Measurements from ENCODE around the gene CABP5.
"Not testable (repeated sequence)": the region's sequence is repeated elsewhere in the genome, so short reads cannot be mapped to it uniquely, and the experiment has no call there.

The CABP5 gene

GRCh38 chr19:48043675-48044258, at the start of gene CABP5:
CABP5 (minus strand) TSS chr19:48044079; CDS start chr19:48043922, 157 bp downstream.
- DNase-seq: no peak

GRCh38 chr19:48091111-48091718, 47.3 kb upstream of the CABP5 start:
- not testable (repeated sequence) for DNase-seq

- DNase-seq: no peak
Measured at GRCh38 chr19:48090281-48090802, 46.5 kb upstream of the CABP5 start.

DNA sequence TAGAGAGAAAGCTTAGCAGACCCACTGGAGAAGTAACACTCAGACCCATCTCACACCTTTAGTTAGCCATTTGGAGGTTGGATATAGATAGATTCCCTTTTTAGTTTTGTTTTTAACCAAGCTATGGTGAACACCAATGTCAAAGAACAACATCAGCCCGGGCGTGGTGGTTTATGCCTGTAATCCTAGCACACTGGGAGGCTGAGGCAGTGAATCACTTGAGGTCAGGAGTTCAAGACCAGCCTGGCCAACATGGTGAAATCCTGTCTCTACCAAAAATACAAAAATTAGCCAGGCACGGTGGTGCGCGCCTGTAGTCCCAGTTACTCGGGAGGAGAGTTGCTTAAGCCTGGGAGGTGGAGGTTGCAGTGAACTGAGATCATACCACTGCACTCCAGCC, 45.1 kb upstream of the CABP5 start:
- not testable (repeated sequence) for DNase-seq

- peak; percentile 15 for DNase-seq
Measured at GRCh38 chr19:48085904-48086864, 42.3 kb upstream of the CABP5 start.

GRCh38 chr19:48085076-48085475, 41.2 kb upstream of the CABP5 start:
- no peak for DNase-seq

DNA sequence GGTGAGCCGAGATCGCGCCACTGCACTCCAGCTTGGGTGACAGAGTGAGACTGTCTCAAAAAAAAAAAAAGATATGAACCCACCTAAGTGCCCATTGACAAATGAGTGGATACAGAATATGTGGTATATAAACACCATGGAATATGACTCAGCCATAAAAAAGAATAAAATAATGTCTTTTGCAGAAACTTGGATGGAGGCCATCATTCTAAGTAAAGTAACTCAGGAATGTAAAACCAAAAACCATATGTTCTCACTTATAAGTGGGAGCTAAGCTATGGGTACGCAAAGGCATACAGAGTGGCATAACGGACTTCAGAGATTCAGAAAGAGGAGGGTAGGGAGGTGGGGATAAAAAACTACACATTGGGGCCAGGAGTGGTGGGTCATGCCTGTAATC, 37.2 kb upstream of the CABP5 start:
- no peak for DNase-seq

- DNase-seq: not testable (repeated sequence)
Measured at GRCh38 chr19:48070177-48070769, 26.4 kb upstream of the CABP5 start.

DNA sequence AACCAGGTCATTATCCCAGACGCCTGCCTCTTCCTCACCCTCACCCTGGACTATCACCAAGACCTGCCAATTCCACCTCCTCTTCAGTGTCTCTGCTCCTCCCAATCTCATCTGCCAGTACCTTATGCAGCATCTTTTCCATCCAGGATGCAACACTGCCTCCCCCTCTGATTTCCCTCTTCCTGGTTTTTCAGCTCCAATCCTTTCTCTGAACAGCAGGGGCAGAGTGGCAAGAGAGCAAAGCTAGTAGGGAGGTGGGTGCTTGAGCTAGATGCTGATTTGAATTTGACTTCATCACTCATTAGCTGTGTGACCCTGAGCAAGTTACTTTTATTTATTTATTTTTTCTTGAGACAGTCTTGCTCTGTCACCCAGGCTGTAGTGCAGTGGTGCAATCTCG, 25.6 kb upstream of the CABP5 start:
- DNase-seq: no peak

GRCh38 chr19:48064509-48064908, 20.6 kb upstream of the CABP5 start:
- DNase-seq: no peak

DNA sequence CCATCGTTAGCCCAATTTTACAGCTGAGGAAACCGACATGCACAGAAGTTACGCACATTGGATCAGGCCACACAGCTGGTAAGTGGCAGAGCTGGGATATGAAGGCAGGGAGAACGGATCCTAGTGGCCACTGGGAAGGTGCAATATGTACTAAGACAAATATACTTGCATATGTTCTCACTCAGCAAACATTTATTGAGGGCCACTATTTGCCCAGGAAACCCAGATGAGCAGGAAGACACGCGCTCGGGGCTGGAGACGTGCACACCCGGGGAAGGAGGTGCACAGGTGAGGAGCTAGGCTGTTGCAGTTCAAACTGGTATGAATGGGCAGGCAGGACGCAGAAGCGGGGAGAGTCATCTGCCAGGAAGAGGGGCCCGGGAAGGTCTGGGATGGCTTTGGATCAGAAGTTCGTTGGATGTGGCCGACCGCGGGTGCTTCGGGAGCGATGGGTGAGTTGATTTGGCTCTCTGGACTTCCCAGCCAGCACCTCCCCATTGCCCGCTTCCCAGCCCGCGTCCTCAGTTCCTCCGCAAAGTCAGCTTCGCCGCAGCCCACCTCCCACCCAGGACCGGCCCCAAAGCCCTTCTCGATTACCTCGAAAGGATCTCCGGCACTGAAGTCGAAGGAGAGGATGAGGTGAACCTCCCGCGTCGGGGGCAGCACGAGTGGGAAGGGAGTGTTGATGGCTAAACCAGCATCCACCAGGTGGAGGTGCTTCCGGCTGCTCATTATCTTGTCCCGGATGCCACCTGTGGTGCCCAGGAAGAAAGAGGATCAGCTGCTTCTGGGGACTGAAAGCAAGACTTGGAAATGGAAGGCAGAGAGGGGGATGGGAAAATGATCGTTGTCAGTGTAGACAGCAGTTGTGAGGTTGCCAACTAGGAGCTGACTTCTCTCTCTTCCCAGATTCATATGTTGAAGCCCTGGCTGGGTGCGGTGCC, 17.8 kb upstream of the CABP5 start:
- DNase-seq: no peak

- no peak for DNase-seq
Measured at GRCh38 chr19:48060381-48060780, 16.5 kb upstream of the CABP5 start.

DNA sequence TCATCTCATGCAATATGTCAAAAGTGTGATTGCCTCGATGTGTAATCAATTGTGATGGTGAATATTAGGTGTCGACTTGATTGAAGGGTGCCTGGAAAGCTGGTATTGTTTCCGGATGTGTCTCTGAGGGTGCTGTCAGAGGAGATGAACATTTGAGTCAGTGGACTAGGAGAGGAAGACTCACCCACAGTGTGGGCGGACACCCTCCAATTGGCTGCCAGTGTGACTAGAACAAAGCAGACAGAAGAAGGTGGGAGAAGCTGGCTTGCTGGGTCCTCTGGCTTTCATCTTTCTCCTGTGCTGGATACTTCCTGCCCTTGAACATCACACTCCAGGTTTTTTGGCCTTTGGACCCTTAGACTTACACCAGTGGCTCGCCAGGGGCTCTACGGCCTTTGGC, 15.5 kb upstream of the CABP5 start:
- DNase-seq: peak; percentile 29

GRCh38 chr19:48053856-48054255, 10.0 kb upstream of the CABP5 start:
- DNase-seq: no peak

DNA sequence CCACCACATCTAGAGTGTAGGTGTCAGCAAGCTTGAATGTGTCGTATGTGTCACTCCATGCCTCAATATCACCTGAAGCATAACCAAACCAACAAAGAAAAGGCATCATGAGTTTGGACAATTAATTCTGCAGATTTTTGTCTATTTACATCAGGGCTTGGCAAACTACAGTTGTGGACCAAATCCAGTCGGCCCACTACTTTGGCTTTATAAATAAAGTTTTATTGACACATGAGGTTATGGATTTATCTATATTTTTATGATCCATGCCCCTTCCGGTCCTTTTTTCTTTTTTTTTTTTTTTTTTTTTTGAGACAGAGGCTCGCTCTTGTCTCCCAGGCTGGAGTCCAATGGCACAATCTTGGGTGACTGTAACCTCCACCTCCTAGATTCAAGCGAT, 9.2 kb upstream of the CABP5 start:
- no peak for DNase-seq

- DNase-seq: no peak
Measured at GRCh38 chr19:48051335-48052033, 7.6 kb upstream of the CABP5 start.

DNA sequence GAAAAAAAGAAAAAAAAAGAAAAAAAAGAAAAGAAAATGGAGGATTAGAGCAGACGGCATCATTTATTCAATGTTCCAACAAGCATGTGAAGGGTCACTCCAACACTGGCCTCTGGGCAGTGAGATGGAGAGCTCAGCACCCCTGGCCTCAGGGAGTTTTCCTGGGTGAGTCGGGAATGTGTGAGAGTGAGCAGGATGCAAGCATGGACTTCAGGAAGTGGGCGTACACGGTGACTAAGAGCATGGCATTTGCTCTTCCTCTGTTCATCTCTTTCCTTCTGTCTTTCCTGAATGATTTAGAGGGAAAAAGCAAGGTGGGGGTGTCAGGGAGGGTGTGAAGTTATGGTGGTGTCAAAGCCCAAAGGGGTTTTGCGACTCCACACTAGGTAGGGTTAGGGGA, 682 bp upstream of the CABP5 start:
- no peak for DNase-seq

- no peak for DNase-seq
Measured at GRCh38 chr19:48041877-48042580, 1.9 kb downstream of the CABP5 start.

- no peak for DNase-seq
Measured at GRCh38 chr19:48036765-48037164, 7.1 kb downstream of the CABP5 start.

DNA sequence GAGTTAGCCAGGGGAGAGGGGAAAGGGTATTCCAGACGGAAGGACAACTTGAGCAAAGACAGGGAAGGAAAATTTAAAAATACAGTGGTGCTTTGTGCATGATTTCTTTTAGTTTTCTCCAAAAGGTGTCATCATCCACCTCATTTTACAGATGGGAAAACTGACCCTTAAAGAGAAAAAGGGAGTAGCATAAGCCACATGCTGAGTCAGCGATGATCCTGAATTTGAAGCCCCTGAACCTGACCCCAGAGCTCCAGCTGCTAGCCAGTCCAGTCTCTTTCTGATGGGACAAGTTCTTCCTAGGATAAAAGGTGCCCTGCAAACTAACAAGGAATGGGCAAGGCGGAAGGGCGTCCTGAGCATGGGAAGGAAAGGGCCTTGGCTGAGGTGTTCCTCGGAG, 10.3 kb downstream of the CABP5 start:
- DNase-seq: no peak

DNA sequence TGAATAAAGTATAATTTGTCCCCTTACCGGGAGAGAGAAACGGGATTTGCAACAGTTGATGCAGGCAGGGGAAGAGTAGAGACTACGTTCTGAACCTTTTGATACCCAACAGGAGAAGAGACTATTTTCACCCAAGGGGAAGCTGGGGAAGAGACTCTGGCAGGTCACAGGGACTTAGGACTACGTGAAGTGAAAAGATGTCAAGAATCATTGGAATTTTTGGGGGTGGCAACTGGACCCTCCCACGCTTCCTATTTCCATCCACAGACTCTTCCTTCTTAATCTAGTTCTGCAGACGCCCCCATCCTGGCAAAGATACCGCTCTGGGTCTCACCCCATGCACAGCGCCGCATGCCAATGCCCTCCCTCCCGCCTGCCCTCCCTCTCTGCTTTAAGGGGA, 13.8 kb downstream of the CABP5 start:
- DNase-seq: no peak
